ENCODE results near the gene LCE1D.

DNA sequence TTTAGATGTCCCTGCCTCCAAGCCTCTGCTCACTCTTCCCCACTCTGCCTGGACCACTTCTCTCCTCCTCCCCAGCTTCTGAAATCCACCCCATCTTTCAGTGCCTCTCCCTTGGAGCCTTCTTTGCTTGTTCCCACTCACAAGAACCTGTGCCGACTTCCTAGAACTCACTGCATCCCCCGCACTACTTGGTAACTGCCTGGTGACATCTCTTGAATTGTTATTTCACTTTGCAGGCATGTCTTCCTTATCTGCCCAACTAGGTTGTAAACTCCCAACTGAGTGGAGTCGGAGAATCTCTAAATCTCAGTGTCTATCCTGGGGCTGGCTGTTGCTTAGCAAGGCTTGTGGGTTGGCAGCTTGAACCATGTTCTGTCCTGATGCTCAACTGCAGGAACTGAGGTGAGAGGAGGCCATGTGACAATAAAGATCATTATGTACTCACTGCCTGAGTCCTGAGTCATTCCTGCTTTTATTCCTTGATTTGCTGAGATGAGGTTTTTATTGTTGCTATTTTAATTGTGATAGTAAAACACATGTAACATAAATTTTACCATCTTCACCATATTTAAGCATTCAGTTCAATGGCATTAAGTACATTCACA, 34.8 kb upstream of the LCE1D start:
- TF ChIP-seq CTCF (IDR thresholded peaks at IDR 0.05) (no peak), SIN3A (IDR thresholded peaks at IDR 0.05; ENCODE audit: borderline replicate concordance, insufficient read depth, low read depth, low read length) (no peak), REST (IDR thresholded peaks at IDR 0.05; ENCODE audit: insufficient read depth in 1 of 2, low read depth in 2 of 2, low read length in 1 of 2) (no peak), POLR2AphosphoS5 (IDR thresholded peaks at IDR 0.05; ENCODE audit: low read depth, low read length) (no peak)
